GM23248 (cell line): ENCODE data around the gene JUN. TPM values are rescaled to one million over a fixed set of nuclear protein-coding genes. Genes with fewer than 3 reads are reported as not detected.

Experiments used
- DNase-seq: peaks from one replicate; pipeline ENCODE4 v3.0.0-alpha.2; 2015
- H2AFZ ChIP-seq: fragments of 200-600 bp; sonication (generic); 2 replicates; pipeline ENCODE4 v1.6.1; 2016; ENCODE audit warnings: antibody characterized with exemption
- H3F3A ChIP-seq: fragments of 200-600 bp; sonication (generic); 2 replicates; pipeline ENCODE4 v1.6.1; 2016; ENCODE audit warnings: mild to moderate bottlenecking, antibody characterized with exemption, mixed run types; ENCODE audit not compliant: insufficient read depth
- H3K27ac ChIP-seq: fragments of 200-600 bp; sonication (generic); 2 replicates; pipeline ENCODE4 v1.5.1; 2016; ENCODE audit warnings: mild to moderate bottlenecking
- H3K27me3 ChIP-seq: fragments of 200-600 bp; sonication (generic); replicated peaks from 2 replicates; pipeline ENCODE4 v1.6.1; 2016; ENCODE audit warnings: mild to moderate bottlenecking; ENCODE audit not compliant: insufficient read depth
- H3K36me3 ChIP-seq: fragments of 200-600 bp; sonication (generic); 2 replicates; pipeline ENCODE4 v1.6.1; 2016; ENCODE audit warnings: low read depth, mild to moderate bottlenecking
- H3K4me1 ChIP-seq: fragments of 200-600 bp; sonication (generic); 2 replicates; pipeline ENCODE4 v1.6.1; 2016; ENCODE audit warnings: mild to moderate bottlenecking; ENCODE audit not compliant: insufficient read depth
- H3K4me2 ChIP-seq: fragments of 200-600 bp; sonication (generic); one replicate; pipeline ENCODE4 v1.6.1; 2016; ENCODE audit warnings: mild to moderate bottlenecking; ENCODE audit not compliant: unreplicated experiment
- H3K4me3 ChIP-seq: fragments of 200-600 bp; sonication (generic); 2 replicates; pipeline ENCODE4 v1.5.1; 2016; ENCODE audit warnings: mild to moderate bottlenecking
- H3K79me2 ChIP-seq: fragments of 200-600 bp; sonication (generic); 2 replicates; pipeline ENCODE4 v1.6.1; 2016; ENCODE audit warnings: mild to moderate bottlenecking; ENCODE audit not compliant: insufficient read depth
- H3K9ac ChIP-seq: fragments of 200-600 bp; sonication (generic); 2 replicates; pipeline ENCODE4 v1.6.1; 2016; ENCODE audit warnings: mild to moderate bottlenecking
- H3K9me2 ChIP-seq: fragments of 200-600 bp; sonication (generic); 2 replicates; pipeline ENCODE4 v1.6.1; 2016; ENCODE audit warnings: mixed run types, mild to moderate bottlenecking, moderate library complexity; ENCODE audit not compliant: insufficient read depth
- H3K9me3 ChIP-seq: fragments of 200-600 bp; sonication (generic); one replicate; pipeline ENCODE4 v1.6.1; 2017; ENCODE audit warnings: low read depth
- H4K20me1 ChIP-seq: fragments of 200-600 bp; sonication (generic); 2 replicates; pipeline ENCODE4 v1.6.0; 2016; ENCODE audit not compliant: insufficient read depth
- EZH2 ChIP-seq: fragments of 200-600 bp; sonication (generic); IDR thresholded peaks from 2 replicates; pipeline ENCODE4 v1.6.1; 2018; ENCODE audit warnings: antibody characterized with exemption, mild to moderate bottlenecking; ENCODE audit not compliant: insufficient read depth, poor library complexity, severe bottlenecking
- EZH2phosphoT487 ChIP-seq: fragments of 200-600 bp; sonication (generic); IDR thresholded peaks from 2 replicates; pipeline ENCODE4 v1.6.1; 2018; ENCODE audit warnings: antibody characterized with exemption, moderate library complexity, mild to moderate bottlenecking, low read depth; ENCODE audit not compliant: insufficient read depth
- WGBS, 2 experiments: methylation state at CpG; one replicate each; pipeline ENCODE4 v1.1.6; 2015 to 2017; ENCODE audit warnings: low lambda C conversion rate in 2 of 2, low coverage in 1 of 2; ENCODE audit errors: missing lambda C conversion rate in 2 of 2; 5-methylcytosine and 5-hydroxymethylcytosine counted together
- in situ Hi-C: fragments of 300-500 bp; cut with MboI; formaldehyde crosslinking; loops from 2 replicates; pipeline ENCODE4 v1.15.0; 2020
- polyA plus RNA-seq: library from polyadenylated mRNA; unstranded; fragments of >200 nt; fragmentation: Nextera tagmentation; extraction: Ambion mirVana; gene quantifications from 2 replicates; pipeline ENCODE4 v1.2.1, GENCODE V29; 2016
- total RNA-seq: library from RNA; depleted of rRNA; stranded (reverse); fragments of >200 nt; shearing (Covaris generic); gene quantifications from 2 replicates; pipeline ENCODE4 v1.2.3, GENCODE V29; 2014

JUN gene
- total and polyA plus RNA-seq, 2 experiments from 2014 or later: 45.3 to 112 TPM

- Histone ChIP-seq H3K27ac (no peak overlapping the region), H3F3A (peaks cover 16% of the 10 kb centered on the region), H4K20me1 (no peaks in the 10 kb centered on the region), H3K9ac (no peak overlapping the region), H3K9me2 (no peaks in the 10 kb centered on the region), H3K4me1 (peaks cover 15% of the 10 kb centered on the region), H2AFZ (no peak overlapping the region), H3K36me3 (no peaks in the 10 kb centered on the region), H3K9me3 (no peaks in the 10 kb centered on the region), H3K27me3 (no peaks in the 10 kb centered on the region), H3K4me2 (no peak overlapping the region), H3K79me2 (no peaks in the 10 kb centered on the region), H3K4me3 (no peak overlapping the region)
- in situ Hi-C loops: loop anchor here (25.0 kb wide), 1 partner anchor 498 kb away; the partner anchor contains the start of gene FGGY
- no peak for DNase-seq
- TF ChIP-seq EZH2 (no peak), EZH2phosphoT487 (no peak)
- WGBS, 2 experiments: 79 to 85% methylated on average over 6 of the region's 6 CpGs
These were observed 5.5 kb upstream of the JUN start for GRCh38 chr1:58789322-58789856.

GRCh38 chr1:58788259-58788658 lies 4.4 kb upstream of the JUN start:
- Histone ChIP-seq H3K79me2 (peaks cover 6% of the 10 kb centered on the region), H3K4me2 (no peak overlapping the region), H3K4me3 (no peak overlapping the region), H3K9me3 (no peaks in the 10 kb centered on the region), H2AFZ (no peak overlapping the region), H4K20me1 (no peaks in the 10 kb centered on the region), H3F3A (peaks cover 16% of the 10 kb centered on the region), H3K9ac (no peak overlapping the region), H3K36me3 (no peaks in the 10 kb centered on the region), H3K27ac (no peak overlapping the region), H3K27me3 (no peaks in the 10 kb centered on the region), H3K9me2 (no peaks in the 10 kb centered on the region), H3K4me1 (peaks cover 15% of the 10 kb centered on the region)
- in situ Hi-C loops: loop anchor here (25.0 kb wide), 1 partner anchor 499 kb away; the partner anchor contains the start of gene FGGY
- DNase-seq: no peak
- WGBS, 2 experiments: 97 to 98% methylated on average over 3 of the region's 3 CpGs
- no peak for TF ChIP-seq EZH2
- TF ChIP-seq EZH2phosphoT487: no peak

- Histone ChIP-seq H3F3A (peaks cover 22% of the 10 kb centered on the region), H3K9ac (no peak overlapping the region), H3K4me3 (no peak overlapping the region), H3K9me2 (no peaks in the 10 kb centered on the region), H4K20me1 (peaks cover 3% of the 10 kb centered on the region; the same call in 1 of the 2 replicates), H3K79me2 (peaks cover 19% of the 10 kb centered on the region), H3K27me3 (no peaks in the 10 kb centered on the region), H3K36me3 (peaks cover 9% of the 10 kb centered on the region), H3K4me2 (no peak overlapping the region), H2AFZ (0 out of 2 replicates have a peak overlapping the region, but pooled peaks have one; percentile 6), H3K4me1 (peaks cover 15% of the 10 kb centered on the region), H3K27ac (no peak overlapping the region), H3K9me3 (no peaks in the 10 kb centered on the region)
- in situ Hi-C loops: loop anchor here (25.0 kb wide), 1 partner anchor 500 kb away; the partner anchor contains the start of gene FGGY
- no peak for TF ChIP-seq EZH2
- TF ChIP-seq EZH2phosphoT487: no peak
- no peak for DNase-seq
- 71 to 85% methylated on average over 2 of the region's 2 CpGs for WGBS, 2 experiments
These were observed 3.0 kb upstream of the JUN start for GRCh38 chr1:58786927-58787245.

GRCh38 chr1:58786184-58786926 lies 2.5 kb upstream of the JUN start:
- Histone ChIP-seq H3K27me3 (no peaks in the 10 kb centered on the region), H3K9me3 (no peaks in the 10 kb centered on the region), H3K9ac (peak overlapping the region; percentile 97; the same call in 1 of the 2 replicates), H3F3A (peaks cover 27% of the 10 kb centered on the region), H4K20me1 (peaks cover 4% of the 10 kb centered on the region; the same call in 1 of the 2 replicates), H3K4me2 (peak overlapping the region; percentile 93), H3K27ac (peak overlapping the region; percentile 97), H3K4me3 (peak overlapping the region; percentile 89), H3K4me1 (peaks cover 15% of the 10 kb centered on the region), H3K9me2 (no peaks in the 10 kb centered on the region), H3K36me3 (peaks cover 11% of the 10 kb centered on the region), H3K79me2 (peaks cover 25% of the 10 kb centered on the region), H2AFZ (peak overlapping the region; percentile 6; the same call in 1 of the 2 replicates)
- in situ Hi-C loops: loop anchor here (25.0 kb wide), 1 partner anchor 501 kb away; the partner anchor contains the start of gene FGGY
- 46 to 47% methylated on average over 6 of the region's 6 CpGs for WGBS, 2 experiments
- TF ChIP-seq EZH2: no peak
- no peak for TF ChIP-seq EZH2phosphoT487
- DNase-seq: peak; percentile 45
